Stimulated activated CD4-positive, alpha-beta T cell treated with anti-CD3 and anti-CD28 coated beads, Interleukin-15, amount 100 ng/mL, for 1 hour (primary cell): ENCODE measurements around the gene ARL6IP4.
"Not testable (repeated sequence)": the region's sequence is repeated elsewhere in the genome, so short reads cannot be mapped to it uniquely, and the experiment has no call there.

ENCODE experiments used
- DNase-seq, 2 donors: peaks; one replicate each; pipeline ENCODE4 v3.0.0-alpha.2; 2020; ENCODE audit warnings: low read depth in 1 of 2, low spot score in 1 of 2

ARL6IP4 gene

DNA sequence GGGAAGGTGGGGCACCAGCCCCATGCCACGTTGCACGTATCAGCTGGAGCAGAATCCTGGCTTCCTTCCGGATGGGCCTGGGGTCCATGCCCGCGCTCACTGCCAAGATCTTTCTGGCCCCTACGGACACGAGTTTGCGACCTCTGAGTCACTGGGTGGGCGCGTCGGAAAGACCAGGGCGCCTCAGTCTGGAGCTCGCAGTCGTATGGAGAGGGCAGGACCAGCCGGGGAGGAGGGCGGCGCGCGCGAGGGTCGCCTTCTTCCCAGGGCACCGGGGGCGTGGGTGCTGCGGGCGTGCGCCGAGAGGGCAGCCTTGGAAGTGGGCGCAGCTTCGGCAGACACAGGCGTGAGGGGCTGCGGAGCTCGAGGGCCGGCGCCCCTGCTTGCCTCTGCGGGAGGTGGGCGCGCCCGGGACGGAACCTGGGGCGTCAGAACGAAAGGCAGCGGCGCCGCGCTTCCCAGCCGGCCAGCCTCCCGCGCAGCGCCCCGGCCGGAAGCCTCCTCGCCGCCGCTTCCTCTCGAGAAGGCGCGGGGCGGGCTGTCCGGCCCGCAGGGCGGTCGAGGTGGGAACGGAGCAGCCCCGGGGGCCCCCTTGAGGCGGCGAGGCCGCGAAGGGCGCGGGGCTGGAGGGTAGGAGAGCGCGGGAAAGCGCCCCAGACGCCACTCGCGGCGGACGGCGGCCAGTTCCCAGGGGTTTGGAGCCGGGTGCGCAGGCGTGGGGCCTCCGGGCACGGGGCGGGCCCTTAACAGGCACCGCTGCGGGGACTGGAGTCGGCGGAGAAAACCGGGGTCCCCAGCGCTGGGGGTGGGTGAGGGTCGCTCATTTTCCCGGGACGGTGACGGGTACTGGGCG is at the start of gene ARL6IP4:
Gene ARL6IP4, plus strand, starts transcription at position 499 of the 853 bp plus-strand sequence. CDS start 459 bp downstream, outside the sequence.
- DNase-seq, result peak; percentile 37 to 55

DNA sequence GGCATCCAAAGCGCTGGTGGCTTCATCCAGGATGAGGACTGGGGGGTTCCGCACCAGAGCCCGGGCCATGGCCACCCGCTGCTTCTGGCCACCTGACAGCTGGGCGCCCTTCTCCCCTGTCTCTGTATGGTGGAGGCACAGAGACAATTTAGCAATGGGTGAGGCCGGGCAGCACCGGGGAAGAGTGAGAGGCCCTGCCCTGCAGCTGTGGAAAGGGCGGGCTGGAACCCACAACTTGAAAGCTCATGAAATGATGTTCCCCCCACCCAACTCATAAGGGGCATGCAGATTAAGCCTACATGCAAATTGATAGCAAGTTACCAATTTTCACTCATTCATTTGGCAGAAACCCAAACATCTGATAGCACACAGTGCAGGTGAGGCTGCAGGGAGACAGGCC is 48.3 kb upstream of the ARL6IP4 start:
- no peak for DNase-seq

GRCh38 chr12:122934722-122935121 is 45.8 kb upstream of the ARL6IP4 start:
- DNase-seq, result no peak

GRCh38 chr12:122935318-122935717 is 45.2 kb upstream of the ARL6IP4 start:
- no peak for DNase-seq

GRCh38 chr12:122937622-122938091 is 42.8 kb upstream of the ARL6IP4 start:
- DNase-seq, result no peak

DNA sequence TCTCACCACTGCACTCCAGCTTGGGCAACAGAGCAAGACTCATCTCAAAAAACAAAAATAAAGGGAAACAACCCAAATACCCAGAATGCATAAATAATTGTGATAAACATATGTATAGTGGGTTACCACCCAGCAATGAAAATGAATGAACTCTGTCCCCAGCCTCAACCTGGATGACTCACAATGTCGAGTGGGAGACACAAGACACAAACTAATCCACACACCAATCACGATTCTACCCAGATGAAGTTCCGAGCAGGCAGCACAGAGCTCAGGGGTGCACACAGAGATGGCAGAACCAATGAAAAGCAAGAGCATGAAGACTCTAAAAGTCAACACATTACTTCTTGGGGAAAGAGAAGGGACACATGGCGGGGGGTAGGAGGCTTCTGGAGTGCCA is 41.4 kb upstream of the ARL6IP4 start:
- no peak for DNase-seq

- not testable (repeated sequence) for DNase-seq
Observed at GRCh38 chr12:122941351-122941750, 39.1 kb upstream of the ARL6IP4 start.

DNA sequence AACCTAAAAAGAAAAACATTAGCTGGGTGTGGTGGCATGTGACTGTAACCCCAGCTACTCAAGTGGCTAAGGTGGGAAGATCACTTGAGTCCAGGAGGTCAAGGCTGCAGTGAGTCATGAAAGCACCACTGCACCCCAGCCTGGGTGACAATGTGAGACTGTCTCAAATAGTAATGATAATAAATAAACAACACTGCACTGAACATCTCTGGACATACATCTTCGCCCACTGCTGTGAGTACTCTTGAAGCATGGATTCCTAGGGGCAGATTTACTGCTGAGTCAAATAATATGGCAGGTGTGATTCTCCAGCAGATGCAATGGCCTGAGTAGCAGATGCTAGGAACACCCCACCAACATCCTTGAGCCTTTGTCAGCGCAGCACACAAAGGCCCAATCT is 37.8 kb upstream of the ARL6IP4 start:
- no peak for DNase-seq

DNA sequence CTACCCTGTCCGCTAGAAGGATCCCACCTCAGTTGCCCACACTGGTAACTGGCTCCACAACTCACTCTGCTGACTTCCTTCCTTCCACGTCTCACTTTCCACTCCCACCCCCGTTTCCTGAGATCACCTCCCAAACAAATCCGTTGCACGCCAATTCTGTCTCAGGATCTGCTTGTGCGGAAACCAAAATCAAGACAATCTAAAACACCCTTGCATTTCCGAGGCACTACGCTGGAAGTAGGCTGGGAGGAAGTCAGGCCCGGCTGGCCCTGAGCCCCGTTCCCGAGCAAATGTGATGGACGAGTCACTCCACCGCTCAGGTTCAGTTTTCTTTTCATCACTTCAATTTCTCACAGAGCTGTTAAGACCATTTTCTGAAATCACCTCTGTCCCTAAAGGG is 37.3 kb upstream of the ARL6IP4 start:
- no peak for DNase-seq

DNA sequence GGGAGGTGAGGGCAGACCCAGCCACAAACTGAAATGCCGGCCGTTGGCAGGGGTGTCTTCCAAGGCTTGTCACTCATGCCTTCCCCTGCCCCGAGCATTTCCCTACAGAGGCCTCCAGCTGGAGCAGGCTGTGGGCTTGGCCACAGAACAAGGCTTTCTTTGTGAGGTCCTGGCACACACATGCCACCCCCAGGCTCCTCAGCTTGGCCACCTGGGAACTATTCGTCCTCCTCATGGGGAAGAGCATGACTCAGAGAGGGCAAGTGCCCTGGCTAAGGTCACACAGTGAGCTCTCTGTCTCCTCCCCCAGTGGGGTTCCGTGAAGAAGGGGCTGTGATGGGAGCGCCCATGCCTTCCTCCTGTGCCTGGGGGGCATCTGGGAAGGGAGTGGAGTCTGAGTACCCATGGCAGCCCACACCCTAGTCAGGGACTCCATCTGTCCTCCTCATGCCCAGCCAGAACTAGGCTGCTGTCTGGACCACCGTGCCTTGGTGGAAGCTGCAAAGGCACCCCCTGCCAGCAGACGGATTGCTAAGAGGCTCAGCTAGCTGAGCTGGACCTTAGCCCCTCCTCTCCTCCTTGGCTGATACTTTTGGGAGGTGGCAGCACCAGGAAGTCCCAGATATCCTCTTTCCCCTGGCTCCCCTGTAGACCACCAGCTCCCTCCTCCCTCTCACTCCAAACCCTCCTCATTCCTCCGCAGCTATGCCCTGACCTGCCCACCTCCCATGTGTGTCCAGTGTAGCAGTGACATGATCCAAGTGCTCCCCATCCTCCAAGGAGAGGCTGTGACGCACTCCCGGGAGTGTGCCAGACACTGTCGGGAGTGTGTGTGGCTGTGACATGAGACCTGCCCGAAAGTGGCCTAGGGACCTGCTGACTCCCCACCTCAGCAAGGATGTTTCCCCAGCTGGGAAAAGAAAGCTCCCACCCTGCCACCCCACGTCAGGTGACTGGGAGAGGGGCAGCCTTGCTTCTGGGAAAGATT is 35.6 kb upstream of the ARL6IP4 start:
- no peak for DNase-seq

DNA sequence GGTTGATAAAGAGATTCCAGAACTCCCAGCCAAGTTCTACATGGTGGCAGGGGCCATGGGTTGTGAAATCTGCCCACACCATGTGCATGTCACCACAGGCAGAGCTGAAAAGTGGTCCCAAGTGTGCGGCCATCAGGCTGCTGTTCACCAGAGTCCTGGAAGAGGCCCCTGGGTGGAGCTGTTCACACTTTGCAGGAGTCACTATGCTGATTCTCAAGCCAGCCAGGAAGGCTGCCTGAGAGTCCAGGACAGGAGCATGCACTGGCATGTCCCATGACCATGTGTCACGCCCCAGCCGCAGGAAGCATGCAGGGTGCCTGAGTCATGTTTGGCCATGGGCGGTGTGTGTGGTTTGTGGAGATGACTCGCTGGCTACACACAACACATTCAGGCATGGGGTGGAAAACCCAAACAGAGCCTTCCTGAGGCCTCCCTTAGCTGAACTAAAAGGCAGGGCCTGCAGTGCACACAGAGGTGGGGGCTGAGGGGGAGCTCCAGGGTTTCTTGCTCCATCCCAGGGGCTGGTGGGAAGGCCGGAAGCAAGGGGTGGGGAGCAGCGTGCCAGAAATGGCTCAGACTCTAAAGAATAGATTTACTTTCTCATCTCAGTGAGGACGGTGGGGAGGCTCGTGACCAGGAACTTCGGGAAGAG is 33.7 kb upstream of the ARL6IP4 start:
- DNase-seq, result peak; percentile 50 to 60

GRCh38 chr12:122947352-122947792 is 33.1 kb upstream of the ARL6IP4 start:
- no peak for DNase-seq

DNA sequence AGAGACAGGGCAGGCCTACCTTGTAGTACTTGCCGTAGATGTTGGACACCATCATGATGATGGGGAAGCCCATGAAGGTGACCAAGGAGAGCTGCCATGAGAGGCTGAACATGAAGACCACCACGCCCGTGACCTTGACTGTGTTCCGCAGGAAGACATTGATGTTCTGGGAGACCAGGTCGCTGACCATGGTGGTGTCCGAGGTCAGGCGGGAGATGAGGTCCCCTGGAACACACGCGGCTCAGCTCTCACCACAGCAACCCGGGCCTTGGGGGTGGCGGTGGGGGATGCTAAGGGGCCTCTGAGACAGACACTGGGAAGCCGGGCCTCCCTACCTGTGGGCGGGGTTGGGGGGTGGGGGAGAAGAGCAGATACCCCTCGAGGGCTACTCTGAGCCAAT is 31.9 kb upstream of the ARL6IP4 start:
- DNase-seq, result no peak

GRCh38 chr12:122949405-122949804 is 31.1 kb upstream of the ARL6IP4 start:
- DNase-seq, result no peak

DNA sequence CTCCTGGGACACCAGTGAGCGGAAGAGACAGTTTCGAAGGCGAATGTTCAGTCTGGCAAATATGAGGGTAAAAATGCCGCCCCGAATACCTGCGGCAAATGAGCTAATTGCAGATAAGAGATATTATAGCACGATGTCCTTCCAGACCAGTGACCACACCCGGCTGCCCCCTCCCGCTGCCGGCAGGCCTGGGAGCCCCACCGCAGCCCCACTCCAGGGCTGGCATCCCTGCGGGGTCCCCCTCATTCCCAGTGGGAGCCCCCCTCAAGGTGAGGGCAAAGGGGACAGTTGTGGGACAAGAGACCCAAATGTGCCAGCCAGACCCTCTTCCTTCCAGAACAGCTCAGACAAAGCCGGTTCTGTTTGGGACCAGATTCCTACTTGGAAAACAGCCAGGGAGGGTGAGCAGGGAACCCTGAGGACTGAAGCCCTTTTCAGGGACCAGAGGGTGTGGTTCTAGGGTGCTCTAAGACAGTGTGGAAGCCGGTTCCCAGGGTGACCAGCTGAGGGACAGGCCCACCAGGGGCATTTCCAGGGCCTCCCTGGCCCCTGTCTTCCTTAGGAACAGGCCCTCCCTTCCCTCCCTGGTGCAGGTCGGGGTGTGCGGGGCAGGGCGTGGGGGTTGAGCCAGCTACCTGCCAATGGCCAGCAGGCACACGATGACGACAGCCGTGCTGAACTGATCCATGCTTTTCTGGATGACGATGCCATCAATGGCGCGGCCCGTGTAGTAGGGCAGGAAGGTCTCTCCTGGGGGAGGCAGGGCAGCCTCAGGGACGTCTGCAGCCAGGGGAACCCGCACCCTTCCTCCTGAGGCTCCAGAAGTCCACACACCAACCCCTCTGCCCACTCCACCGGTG is 30.4 kb upstream of the ARL6IP4 start:
- DNase-seq, result no peak

GRCh38 chr12:122951406-122951805 is 29.1 kb upstream of the ARL6IP4 start:
- DNase-seq, result no peak

- peak; percentile 54 to 60 for DNase-seq
Observed at GRCh38 chr12:122951979-122952892, 28.2 kb upstream of the ARL6IP4 start.

DNA sequence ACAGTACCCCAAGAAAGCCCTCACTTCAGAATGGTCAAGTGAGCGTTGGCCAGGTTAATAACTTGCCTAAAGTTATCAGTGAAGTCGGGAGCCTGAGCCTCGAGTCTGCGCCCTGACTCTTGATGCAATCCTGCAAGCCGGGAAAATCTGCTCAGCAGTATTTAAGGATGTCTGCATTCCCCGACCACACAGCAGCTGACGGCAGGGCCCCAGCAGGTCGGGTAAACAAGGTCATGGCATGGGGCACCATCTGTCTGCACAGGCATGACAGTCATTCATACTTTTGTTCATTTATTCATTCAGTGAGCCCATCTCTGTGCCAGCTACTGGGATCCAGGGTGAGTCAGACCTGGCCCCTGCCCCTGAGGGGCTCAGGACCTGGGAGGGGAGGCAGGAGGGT is 25.3 kb upstream of the ARL6IP4 start:
- no peak for DNase-seq

- DNase-seq, result no peak
Observed at GRCh38 chr12:122956035-122956434, 24.4 kb upstream of the ARL6IP4 start.
